HG02588 (cell line): ENCODE measurements around the gene RASGRF2.
"Not testable (repeated sequence)": the region's sequence is repeated elsewhere in the genome, so short reads cannot be mapped to it uniquely, and the experiment has no call there.

Source experiments
- ATAC-seq: cut with Tn5 transposase; IDR thresholded peaks from one replicate; pipeline ENCODE4 v1.9.1; 2021; ENCODE audit warnings: mild to moderate bottlenecking, moderate library complexity; ENCODE audit not compliant: unreplicated experiment

The RASGRF2 gene

DNA sequence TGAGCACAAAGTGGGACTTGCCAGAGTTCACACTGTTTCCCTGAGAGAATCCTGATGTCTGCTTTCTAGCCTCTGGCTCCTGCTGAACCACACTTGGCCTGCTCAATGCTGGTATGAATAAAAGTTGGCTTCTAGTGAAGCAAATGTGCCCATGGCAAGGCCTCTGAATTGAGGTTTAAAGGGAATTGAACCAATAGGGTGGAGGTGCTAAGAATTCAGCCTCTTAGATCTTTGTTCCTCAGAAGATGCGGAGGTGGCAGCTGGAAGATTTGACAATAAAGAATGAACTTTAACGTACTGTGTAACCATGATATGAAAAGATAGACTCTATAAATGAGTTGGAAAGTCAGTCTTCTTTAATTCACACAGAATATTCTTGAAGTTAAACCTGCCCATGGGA lies 57.2 kb downstream of the RASGRF2 start:
- ATAC-seq, result no peak

DNA sequence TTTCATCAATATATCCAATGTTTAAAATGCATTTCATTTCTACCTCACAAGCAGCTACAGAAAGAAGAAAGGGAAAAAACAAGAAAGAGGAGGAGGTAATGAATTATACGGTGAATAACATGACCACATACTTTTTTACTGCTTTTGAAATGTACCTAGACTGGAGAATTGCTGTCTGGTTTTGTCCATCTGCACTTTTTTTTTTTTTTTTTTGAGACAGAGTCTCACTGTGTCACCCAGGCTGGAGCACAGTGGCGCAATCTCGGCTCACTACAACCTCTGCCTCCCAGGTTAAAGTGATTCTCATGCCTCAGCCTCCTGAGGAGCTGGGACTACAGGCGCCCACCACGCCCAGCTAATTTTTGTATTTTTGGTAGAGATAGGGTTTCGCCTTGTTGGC lies 58.4 kb downstream of the RASGRF2 start:
- not testable (repeated sequence) for ATAC-seq

GRCh38 chr5:81019748-81020147 lies 59.6 kb downstream of the RASGRF2 start:
- ATAC-seq, result no peak

DNA sequence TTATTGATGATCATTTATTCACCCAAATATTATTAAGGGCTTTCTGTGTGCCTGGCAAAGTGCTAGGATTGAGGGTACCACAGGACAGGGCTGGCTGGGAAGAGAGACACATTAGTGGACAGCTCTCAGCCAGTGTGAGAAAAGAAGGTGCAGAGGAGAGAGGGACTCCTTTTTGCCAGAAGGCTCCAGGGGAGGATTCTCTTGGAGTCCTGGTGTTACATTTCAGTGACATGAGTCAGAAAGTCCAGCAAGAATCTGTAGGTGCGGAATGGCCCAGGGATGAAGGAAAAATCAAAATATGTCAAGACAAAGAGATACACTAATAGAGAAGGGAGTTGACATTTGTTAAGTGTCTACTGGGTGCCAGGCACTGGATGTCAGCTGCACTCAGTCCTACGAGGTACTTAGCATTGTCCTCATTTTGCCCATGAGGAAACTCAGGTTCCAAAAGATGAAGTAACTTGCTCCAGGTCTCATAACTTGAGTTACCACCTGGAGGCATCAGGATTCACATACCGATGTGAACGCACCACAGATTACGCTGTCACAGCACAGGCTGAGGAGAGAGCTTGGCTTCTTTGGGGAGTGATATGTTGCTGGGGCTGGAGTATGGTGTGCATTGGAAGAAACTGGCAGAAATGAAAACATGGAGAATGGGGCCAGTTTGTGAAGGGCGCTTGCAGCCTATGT lies 60.5 kb downstream of the RASGRF2 start:
- no peak for ATAC-seq

DNA sequence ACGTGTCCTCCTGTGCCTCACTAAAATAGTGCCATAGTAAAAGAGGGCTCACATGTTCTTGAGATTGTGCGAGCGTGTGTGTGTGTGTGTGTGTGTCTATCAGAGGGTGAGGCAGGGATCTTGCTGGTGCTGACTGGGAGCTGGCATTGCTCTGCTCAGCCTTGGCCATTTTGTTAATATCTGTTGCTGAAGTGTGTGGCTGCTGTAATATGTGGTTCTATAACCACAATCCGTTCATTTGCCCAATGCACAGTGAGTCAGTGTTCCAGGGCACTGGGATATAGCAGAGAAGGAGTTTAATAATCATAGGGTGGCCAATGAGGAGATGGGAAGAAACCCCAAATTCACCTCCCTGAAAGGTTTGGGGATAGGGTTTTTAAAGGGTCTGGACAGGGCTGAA lies 61.3 kb downstream of the RASGRF2 start:
- ATAC-seq, result no peak

DNA sequence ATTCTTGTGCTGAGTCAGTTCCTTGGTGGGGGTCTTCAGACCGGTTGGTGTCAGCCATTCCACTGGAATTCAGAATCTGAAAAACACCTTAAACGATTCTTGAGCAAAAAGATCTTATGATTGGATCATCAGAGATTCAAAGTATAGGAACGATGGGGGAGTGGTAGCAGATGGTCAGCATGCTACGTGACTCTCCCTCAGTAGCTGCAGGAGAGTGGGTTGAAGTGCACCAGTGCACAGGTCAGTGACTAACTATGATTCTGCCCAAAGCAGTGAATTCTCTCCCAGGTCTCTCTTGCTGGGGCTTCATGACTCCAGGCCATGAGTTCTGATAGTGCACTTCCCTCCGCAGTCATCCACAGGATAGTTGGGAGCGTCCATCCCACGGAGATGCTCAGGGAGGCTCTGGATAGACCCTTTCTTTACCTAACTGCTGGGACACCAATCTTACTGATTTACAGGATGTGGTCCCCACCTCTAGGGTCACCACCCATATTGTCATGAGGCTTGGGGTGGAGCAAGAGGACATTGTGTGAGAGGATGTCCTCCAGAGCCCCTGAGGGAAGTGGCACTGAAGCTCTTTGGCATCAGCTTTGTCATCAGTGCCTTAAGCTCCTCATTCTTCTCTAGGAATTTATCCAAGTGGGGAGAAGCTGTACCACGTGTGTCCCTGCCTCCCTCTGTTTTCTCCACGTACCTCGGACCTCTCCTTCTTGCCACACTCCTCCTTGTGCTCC lies 62.0 kb downstream of the RASGRF2 start:
- ATAC-seq, result no peak

GRCh38 chr5:81022688-81023084 lies 62.5 kb downstream of the RASGRF2 start:
- no peak for ATAC-seq

DNA sequence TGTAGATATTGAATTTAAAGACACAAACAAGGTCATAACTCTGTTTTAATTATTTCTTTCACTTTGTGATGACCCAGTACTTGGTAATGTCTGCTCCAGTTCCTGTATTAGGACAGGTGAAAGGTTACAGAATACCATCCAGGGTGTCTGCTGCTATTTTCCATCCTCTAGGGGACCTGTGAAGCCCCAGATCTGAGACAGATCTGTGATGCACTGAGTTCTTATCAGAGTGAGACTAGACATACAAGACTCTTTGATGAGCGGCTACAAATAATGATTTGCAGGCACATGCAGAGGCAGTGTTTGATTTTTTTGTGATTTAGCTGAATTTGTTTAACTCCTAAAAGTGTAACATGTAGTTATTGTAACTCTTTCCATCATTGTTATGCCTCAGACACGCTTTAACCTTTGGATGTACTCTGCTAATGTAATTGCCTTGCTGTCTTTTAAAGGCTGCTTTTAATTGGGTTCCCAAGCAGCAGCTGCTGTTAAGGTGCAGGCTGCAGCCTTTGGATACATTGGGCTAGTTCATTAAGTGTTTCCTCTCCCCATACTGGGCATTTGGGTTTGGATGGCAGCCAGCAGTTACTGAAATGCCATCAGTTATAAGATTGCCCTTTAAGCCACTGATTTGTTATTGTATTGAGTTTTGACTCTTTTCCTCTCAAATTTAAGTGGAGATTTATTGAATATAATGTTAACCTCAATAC lies 63.3 kb downstream of the RASGRF2 start:
- ATAC-seq, result no peak

- ATAC-seq, result no peak
These were observed 67.4 kb downstream of the RASGRF2 start for GRCh38 chr5:81027481-81028058.

GRCh38 chr5:81028888-81029287 lies 68.7 kb downstream of the RASGRF2 start:
- ATAC-seq, result not testable (repeated sequence)

GRCh38 chr5:81029736-81030135 lies 69.6 kb downstream of the RASGRF2 start:
- ATAC-seq, result not testable (repeated sequence)

GRCh38 chr5:81030236-81031034 lies 70.3 kb downstream of the RASGRF2 start:
- ATAC-seq, result not testable (repeated sequence)

DNA sequence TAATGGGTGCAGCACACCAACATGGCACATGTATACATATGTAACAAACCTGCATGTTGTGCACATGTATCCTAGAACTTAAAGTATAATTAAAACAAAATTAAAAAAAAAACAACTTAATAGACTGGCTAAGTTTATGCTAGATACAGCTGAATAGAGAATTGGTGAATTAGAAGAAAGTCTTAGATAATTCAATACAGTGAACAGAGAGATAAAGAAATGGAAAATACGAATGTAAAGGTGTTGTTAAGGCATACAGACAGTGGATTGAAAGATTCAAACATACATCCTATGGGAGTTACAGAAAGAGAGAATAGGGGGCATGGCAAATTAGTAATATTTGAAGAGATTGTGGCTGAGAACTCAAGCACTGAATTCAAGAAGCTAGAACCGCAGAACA lies 75.4 kb downstream of the RASGRF2 start:
- no peak for ATAC-seq

DNA sequence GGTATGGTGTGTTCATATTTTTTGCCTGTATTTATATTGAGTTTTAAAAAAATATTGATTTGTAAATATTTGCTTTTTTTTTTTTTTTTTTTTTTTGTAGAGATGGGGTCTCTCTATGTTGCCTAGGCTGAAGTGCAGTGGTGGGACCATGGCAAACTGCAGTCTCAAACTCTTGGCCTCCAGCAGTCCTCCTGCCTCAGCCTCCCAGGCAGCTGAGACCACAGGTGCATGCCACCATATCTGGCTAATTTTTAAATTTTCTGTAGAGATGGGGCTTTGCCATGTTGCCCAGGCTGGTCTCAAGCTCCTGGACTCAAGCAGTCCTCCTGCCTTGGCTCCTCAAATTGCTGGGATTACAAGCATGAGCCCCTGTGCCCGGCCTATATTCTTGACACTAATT lies 78.3 kb downstream of the RASGRF2 start:
- ATAC-seq, result no peak

GRCh38 chr5:81044868-81045267 lies 84.7 kb downstream of the RASGRF2 start:
- ATAC-seq, result no peak

GRCh38 chr5:81045389-81045807 lies 85.2 kb downstream of the RASGRF2 start:
- no peak for ATAC-seq

DNA sequence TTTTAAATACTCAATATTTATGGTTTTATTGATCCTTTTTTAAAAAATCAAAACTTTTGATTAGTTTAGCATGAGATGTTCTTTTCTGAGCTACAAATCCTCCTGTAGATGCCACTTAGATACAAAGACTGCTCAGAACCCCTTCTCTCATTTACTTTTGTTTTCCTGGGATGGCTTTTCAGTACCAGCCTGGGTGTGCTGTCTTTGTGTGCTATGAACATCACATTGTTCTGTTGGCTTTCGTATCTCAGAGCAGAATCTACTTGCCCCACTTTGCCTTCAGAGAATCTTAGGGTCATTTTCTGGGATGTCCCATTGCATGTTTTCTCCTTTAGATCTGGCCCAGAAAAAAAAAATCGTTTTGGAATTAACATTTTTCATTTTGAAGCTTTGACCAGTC lies 85.9 kb downstream of the RASGRF2 start:
- no peak for ATAC-seq

GRCh38 chr5:81052325-81052724 lies 92.2 kb downstream of the RASGRF2 start:
- ATAC-seq, result no peak

DNA sequence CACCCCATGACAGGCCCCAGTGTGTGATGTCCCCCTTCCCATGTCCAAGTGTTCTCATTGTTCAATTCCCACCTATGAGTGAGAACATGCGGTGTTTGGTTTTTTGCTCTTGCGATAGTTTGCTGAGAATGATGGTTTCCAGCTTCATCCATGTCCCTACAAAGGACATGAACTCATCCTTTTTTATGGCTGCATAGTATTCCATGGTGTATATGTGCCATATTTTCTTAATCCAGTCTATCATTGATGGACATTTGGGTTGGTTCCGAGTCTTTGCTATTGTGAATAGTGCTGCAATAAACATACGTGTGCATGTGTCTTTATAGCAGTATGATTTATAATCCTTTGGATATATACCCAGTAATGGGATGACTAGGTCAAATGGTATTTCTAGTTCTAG lies 93.1 kb downstream of the RASGRF2 start:
- not testable (repeated sequence) for ATAC-seq

GRCh38 chr5:81058121-81058520 lies 98.0 kb downstream of the RASGRF2 start:
- no peak for ATAC-seq

DNA sequence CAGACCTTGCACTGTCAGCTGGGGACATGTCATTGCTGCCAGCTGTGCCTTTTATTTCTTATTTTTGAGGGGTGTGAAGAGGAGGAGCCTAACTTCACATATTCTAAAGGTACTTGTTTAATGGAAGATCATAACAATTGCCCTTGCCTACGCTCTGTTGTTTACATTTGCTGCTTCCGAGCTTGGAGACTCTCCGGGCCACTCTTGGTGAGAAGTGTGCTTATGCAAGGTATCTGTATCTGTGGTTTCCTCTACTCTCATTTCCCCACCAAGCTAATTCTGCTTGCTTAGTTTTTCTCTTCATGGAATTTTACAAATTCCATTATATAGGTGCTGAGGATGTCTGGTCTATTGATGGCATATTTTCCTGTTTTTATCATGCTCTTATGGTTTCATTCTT lies 105.3 kb downstream of the RASGRF2 start:
- ATAC-seq, result no peak
